Stromal cell of bone marrow (primary cell): ENCODE results near the gene ARVCF.

Experiments used
- DNase-seq: peaks from one replicate; pipeline ENCODE4 v3.0.0-alpha.2; 2012; ENCODE audit warnings: low read depth

The ARVCF gene

GRCh38 chr22:20052309-20053259, 36.0 kb upstream of the ARVCF start:
- DNase-seq: no peak

- DNase-seq: no peak
Observed at GRCh38 chr22:20051927-20052308, 35.3 kb upstream of the ARVCF start.

- no peak for DNase-seq
Observed at GRCh38 chr22:20046730-20047129, 30.1 kb upstream of the ARVCF start.

DNA sequence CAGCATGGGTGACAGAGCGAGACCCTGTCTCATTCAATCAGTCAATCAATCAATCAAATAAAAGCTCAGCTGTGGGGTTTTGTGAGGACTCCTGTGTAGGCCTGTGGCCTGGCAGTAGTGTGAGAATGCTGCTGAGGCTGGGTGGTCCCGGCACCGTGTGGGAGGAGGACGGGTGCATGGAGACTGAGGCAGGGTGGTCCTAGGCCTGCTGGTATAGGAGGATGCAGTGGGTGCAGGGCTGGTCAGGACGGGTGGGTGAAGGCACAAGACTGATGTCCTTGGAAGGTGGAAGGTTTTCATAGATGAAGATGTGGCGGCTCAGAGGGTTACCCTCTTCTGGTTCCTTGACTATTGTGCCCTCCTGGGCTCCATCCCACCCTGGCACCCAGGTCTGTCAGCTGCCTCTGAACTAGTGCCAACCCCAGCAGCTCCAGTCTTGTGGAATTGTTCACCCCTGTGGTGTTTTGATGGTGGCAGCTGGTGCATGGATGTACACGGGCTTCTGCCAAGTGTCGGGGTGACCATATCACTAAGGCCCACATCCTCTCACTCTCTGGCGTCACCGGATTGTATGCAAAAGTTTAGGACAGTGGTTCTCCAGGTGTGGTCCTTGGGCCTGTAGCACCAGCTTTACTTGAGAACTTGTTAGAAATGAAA, 28.0 kb upstream of the ARVCF start:
- no peak for DNase-seq

- DNase-seq: no peak
Observed at GRCh38 chr22:20043997-20044342, 27.3 kb upstream of the ARVCF start.

GRCh38 chr22:20043057-20043996, 26.7 kb upstream of the ARVCF start:
- DNase-seq: no peak

- no peak for DNase-seq
Observed at GRCh38 chr22:20040327-20041200, 23.9 kb upstream of the ARVCF start.

GRCh38 chr22:20039683-20040325, 23.2 kb upstream of the ARVCF start:
- no peak for DNase-seq

DNA sequence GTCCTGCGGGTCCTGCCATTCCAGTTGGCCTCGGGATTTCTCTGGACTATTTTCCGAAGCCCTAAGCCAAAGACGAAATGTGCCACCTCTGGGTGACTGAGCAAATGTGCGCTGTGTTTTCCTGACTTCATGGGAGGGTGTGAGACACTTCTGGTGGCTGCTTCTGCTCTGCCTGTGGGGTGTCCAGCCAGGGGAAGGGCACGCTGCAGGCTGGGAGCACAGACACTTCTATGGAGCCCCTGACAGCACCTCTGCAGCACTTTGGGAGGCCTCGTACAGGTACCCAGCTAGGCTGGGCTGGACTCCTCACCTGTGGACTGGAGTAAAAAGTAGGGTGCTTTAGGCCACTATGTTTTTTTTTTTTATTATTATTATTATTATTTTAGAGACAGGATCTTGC, 22.0 kb upstream of the ARVCF start:
- DNase-seq: no peak

DNA sequence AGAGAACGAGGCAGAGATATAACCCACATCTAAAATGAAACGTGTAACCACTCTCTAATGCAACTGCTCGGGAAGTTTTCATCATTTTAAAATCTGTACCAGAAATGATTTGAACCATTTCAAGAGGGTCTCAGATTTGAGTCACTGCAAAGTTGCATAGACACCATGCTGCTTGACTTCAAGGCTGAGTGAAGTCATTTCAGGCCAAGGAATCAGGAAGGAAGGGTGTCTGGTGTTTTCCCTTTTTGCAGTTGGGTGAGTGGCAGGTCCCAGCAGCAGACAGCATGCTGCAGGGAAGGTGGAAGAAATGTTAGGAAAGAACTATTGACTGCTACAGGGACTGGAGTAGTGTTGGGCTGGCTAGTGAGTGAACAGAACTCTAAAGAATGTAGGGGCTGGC, 20.8 kb upstream of the ARVCF start:
- no peak for DNase-seq

DNA sequence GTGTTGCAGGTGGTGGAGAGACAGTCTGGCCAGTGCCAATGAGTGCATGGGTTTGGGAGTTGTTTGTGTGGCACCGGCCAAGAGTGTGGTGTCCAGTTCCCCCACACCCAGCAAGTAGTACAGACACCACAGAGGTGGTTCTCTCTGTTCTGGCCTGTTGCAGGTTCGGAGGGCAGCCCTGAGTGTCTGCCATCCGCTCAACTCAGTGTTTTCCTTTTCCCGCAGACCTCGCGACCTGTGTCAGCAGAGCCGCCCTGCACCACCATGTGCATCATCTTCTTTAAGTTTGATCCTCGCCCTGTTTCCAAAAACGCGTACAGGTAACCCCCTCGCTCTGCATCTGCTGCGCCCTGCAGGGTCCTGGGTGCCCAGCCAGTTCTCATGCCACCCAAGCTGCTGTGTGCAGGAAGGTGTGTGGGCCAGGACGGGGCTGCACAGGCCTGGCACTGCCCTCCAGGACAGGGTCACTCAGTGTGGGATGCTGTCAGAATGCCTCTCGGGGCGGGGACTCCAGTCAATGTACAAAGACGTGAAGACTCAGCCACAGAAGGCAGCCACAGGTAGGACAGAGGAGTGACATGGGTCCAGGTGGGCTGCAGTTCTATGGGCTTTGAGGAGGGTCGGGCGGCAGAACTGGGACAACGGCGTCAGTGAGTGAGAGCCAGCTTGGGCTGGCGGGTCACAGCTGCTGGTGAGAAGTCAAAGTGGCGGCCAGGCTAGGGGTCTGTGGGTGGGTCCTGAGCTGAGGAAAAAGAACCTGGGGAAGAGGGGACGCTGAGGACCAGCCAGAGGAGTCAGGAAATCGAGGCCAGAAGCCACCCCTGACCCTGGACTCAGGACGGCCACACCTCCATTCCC, 20.1 kb upstream of the ARVCF start:
- no peak for DNase-seq

DNA sequence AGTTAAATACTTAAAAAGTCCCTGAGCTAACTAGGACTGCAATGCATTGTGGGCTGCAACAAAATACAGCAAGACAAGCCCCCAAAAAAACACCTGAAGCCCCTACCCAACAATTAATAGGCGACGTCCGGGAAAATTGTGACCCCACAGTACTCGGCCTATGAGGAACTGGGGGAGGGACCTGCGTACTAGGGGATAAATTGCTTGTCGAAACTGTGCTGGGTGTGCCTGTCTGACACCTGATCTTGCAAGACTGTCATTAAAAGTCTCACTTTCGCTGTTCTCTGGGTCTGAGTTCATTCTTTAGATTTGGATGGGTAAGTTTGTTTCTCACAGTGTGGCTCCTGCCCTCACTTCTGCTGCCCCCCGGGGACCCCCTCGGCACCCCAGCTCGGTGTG, 19.5 kb upstream of the ARVCF start:
- DNase-seq: no peak

DNA sequence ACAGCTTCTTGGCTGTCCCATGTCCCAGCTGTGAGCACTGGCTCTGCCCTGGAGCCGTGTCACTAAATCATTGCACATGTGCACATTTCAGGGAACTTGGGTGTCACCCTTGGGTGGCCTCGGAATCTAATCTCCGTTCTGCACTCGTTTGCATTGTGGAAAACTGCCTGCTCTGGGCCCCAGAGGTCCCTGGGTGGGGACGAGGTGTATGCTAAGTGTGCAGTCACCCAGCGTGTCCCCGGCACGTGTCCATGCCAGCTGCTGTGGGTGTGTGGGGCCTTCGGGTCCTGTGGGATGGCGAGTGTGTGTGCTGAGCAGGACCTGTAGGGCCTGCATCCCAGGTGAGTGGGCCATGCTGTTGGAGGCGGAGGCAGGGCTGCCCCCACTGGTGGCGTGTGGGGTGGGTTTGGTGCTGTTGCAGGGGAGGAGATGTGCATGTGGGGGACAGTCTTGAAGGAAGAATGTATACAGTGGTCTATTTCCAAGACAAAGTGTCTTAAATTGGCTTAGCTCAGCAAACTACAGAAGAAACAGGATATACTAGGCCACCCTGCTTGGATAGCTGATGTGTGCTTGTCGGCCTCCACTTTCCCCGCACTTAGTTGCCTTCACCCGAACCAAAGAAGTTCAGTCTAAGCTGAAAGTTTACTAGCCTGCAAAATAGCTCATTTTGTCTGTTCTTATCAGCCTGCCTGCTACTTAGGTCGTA, 18.9 kb upstream of the ARVCF start:
- DNase-seq: no peak

- DNase-seq: no peak
Observed at GRCh38 chr22:20034143-20034542, 17.5 kb upstream of the ARVCF start.

DNA sequence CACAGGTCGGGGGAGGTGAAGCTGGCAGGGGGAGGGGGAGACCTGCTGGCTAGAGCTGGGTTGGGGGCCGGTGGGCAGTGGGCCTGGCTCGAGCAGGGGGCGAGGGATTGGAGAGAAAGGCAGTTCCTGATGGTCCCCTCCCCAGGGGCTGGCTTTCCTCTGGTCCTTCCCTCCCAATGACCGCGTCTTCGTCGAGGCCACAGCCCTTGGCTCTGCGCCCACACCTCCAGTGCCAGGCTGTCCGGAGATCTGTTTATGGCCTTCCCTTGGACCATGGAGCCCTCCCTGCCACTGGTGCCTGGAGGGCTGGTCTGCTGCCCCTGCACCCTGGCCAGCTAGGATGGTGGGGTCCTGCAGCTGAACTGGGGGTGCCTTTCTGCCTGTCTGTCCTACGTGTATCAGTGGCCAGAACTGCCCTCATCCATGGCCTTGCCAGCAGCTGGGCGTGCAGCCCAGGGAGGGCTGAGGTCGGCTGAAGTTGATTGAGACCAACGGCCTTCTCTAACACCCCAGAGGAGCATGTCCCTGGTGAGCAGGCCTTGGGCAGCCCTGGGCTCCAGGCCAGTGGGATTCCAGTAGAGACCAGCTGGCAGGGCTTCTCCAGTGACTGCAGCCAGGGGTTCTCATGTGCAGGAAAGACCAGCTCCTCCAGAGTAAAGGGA, 16.6 kb upstream of the ARVCF start:
- DNase-seq: no peak

DNA sequence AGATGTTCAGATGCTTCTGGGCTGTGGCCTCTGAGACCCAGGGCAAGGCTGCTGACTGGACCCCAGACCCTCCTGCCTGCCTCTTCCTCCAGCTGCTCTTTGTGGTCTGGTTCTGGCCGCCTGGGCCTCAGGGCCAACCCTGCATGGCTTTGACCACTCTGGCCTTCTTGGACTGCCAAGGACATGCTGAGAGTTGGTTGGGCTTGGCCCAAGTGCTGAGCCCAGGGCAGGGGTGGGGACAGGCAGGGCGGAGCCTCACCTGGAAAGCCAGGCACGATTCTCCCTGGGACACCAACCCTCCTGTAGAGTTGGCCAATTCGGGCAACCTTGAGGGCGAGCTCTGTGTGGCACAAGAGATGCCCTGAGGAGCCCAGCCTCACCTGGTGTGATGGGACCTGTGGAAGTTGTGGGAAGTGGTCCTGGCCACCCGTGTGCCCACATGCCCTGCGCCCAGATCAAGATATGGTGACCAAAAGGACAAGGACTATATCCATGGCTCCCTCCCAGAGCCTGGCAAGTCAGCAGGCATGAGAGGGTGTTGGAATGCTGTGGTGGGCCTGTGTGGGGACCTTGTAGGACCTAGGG, 15.9 kb upstream of the ARVCF start:
- DNase-seq: no peak

DNA sequence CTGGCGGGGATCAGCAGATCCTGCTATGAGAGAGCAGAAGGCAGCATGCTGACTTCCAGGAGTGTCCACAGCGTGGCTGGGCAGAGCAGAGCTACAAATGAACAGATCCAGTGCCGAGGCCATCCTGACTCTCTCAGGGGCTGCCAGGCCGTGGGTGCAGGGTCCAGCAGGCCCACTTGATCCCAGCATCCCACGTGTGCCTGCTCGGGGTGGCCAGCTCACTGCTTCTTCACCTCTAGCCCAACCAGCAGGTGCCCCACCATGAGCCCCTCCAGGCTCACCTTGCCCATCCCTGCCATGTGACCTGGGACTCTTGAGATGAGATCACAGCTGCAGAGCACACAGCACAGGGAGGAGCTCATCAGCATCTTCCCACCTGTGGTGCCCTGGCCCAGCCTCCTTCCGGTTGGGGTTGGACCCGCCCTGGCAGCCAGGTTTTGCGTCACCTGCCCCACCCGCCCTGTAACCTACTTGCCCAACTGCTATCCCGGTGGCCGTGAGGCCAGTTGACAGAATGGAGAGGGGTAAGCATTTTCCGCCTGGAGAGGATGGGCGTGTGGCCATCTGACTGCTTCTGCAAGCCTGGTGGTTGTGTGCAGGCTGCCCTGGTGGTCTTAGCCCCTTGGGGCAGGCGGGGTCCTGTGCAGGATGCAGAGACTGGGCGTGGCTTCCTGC, 15.2 kb upstream of the ARVCF start:
- DNase-seq: no peak
